HG03558 (cell line): ENCODE data around the gene HSFX4.
"Not testable (repeated sequence)": the region's sequence is repeated elsewhere in the genome, so short reads cannot be mapped to it uniquely, and the experiment has no call there.

ENCODE experiments used
- ATAC-seq: cut with Tn5 transposase; IDR thresholded peaks from one replicate; pipeline ENCODE4 v1.9.1; 2021; ENCODE audit warnings: moderate number of reproducible peaks; ENCODE audit not compliant: unreplicated experiment; ENCODE audit errors: extremely low read depth

Gene HSFX4, protein sequence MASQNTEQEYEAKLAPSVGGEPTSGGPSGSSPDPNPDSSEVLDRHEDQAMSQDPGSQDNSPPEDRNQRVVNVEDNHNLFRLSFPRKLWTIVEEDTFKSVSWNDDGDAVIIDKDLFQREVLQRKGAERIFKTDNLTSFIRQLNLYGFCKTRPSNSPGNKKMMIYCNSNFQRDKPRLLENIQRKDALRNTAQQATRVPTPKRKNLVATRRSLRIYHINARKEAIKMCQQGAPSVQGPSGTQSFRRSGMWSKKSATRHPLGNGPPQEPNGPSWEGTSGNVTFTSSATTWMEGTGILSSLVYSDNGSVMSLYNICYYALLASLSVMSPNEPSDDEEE

DNA sequence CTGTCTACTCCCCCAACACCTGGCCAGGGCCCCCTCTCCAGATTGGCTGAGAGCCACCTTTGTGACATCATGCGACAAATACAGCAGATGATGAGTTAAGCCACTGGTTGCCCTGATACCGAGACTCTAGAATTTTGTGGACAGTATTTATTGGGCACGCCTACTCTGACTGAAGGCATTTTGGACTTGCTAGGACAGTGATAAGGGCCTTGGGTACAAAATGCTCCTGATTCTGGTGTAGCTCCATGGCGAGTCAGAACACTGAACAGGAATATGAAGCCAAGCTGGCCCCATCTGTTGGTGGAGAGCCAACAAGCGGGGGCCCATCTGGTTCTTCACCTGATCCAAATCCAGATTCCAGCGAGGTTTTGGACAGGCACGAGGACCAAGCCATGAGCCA is at the start of gene HSFX4:
Gene HSFX4, plus strand, starts transcription at position 174 of the 400 bp plus-strand sequence. Its CDS starts 72 bp downstream, at position 246.
- not testable (repeated sequence) for ATAC-seq

DNA sequence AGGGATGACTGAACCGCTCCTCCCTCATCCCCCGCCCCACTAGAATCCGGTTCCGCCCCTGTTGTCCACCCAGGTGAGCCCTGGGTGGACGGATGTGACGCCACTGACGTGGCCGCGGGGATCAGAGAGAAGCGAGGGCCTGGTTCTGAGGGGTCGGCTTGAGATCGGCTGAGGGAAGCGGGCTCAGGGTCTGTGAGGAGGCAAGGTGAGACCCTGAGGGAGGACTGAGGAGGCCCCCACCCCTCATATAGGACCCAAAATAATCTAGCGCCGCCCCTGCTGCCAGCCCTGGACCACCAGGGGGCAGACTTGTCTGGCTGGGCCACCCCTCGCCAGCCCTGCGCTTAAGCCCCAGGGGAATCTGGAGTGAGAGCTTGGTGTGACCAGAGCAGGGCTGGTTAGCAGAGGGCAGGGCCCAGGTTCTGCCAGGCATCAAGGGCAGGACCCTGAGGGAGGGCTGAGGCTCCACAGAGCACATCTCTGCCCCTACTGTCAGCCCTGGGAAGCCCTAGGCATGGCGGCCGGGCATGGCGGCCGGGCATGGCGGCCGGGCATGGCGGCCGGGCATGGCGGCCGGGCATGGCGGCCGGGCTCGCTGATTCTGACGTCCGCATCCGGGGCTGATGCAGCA is 48.2 kb upstream of the HSFX4 start, which contains the start of gene MAGEA8:
Gene MAGEA8, plus strand, starts transcription at position 103 of the 631 bp plus-strand sequence. CDS start 3,090 bp downstream, outside the sequence.
- no peak for ATAC-seq

DNA sequence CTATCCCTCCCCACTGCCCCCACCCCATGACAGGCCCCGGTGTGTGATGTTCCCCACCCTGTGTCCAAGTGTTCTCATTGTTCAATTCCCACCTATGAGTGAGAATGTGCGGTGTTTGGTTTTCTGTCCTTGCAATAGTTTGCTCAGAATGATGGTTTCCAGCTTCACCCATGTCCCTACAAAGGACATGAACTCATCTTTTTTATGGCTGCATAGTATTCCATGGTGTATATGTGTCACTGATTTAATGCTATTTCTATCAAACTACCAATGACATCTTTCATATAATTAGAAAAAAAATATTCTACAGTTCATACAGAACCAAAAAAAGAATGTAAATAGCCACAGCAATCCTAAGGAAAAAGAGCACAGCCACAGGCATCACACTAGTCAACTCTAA is 38.5 kb upstream of the HSFX4 start:
- not testable (repeated sequence) for ATAC-seq

DNA sequence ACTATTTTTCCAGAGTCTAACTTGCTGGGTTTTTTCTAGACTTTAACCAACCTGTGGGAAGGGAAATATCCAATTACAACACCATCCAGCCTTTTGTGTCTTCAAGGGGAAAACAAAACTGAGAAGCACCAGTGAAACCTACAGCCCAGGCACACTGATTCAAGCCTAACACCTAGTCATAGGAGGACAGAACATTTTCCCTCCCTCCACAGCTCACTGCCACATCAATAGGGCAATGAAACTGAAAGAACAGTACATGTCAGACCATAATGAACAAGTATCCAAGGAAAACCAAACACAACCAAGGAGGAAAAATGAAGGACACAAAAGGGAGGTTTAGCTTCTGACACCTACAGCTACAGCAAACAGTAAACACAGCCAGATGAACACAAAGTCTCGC is 30.8 kb upstream of the HSFX4 start:
- no peak for ATAC-seq

DNA sequence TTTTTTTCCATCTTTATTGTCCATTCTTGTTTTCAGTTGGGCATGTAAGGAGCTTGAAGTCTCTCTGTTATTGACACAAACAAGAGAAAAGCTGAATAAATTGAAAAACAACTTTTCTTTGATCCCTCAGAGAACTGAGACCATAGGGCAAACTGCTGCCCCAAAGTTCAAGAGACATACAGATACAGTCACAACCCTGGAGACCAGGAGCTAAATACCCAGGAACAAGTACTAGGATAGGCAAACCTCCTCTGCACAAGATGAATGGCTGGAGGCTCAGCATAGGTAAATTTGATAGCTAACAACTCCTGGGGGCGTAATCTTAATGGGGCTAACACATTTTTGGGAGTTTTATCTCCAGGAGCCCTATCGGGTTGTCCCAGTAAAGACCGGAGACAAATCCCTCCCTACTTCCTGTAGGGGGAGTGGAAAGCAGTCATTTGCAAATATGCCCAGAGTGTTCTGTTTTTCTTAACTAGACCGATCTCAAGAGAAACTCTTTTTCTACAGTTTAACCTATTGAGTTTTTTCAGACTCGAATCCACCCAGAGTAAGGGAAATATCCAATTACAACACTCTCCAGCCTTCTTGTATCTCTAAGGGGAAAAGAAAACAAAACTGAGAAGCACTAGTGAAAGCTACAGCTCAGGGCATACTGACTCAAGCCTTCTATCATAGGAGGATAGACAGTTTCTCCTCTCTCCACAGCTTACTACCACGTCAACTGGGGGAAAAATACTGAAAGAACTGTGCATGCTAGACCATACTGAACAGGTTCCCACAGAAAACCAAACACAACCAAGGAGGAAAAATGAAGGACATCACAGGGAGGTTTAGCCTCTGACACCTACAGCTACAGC is 25.3 kb upstream of the HSFX4 start:
- ATAC-seq: peak; percentile 46

DNA sequence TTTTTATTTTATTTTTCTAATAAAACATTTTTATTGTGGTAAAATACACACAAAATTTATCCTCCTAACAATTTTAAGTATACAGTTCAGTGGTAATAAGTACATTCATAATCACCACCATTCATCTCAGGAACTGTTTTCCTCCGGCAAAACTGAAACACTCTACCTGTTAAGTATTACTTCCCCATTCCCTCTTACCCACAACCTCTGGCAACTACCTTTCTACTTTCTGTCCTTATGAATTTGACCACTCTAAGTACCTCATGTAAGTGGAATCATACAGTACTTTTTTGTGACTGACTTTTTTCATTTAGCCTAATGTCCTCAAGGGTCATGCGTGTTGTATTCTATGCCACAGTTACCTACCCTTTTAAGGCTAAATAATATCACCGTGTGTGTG is 21.1 kb upstream of the HSFX4 start:
- peak; percentile 35 for ATAC-seq

DNA sequence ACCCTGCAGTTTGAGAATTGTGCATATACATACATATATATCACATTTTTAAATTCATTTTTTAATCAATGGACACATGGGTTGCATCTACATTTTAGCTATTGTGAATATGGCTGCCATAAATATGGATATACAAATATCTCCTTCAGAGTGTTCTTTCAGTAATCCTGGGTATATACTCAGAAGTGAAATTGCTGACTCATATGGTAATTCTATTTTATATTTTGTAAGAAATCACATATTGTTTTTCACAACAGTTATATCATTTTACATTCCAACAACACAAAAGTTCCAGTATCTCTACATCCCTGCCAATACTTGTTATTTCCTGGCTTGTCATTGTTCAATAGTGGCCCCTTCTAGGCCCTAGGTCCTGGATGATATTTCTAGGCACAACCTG is 20.6 kb upstream of the HSFX4 start:
- ATAC-seq: no peak

DNA sequence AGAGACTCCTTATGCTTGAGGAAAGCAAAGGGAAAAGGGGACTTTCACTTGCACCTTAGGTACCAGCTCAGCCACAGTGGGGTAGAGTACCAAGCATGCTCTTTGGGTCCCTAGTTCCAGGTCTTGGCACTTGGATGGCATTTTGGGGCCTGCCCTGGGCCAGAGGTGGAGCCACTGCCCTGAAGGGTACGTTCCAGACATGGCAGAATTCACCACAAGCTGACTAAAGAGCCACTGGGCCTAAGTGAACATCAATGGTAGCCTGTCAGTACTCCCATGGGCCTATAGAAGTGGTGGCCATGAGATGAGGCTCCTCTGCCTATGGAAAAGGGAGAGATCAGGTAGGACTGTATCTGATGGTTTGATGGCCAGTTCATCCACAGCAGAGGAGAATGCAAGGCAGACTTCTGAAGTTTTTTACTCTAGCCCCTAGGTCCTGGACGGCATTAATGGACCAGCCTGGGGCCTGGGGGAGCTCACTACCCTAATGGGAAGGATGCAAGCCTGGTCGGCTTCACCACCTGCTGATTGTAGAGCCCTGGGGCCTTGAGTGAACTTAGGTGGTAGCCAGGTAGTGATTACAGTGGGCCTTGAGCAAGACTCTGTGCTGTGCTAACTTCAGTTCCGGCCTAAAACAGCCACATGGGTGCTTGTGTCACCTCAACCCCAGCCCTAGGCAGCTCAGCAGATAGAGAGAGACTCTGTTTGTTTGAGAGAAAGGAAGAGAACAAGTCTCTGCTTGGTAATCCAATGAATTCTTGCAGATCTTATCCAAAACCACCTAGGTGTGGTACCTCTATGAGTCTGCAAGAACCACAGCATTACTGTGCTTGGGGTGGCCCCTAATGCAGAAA is 19.8 kb upstream of the HSFX4 start:
- ATAC-seq: no peak

DNA sequence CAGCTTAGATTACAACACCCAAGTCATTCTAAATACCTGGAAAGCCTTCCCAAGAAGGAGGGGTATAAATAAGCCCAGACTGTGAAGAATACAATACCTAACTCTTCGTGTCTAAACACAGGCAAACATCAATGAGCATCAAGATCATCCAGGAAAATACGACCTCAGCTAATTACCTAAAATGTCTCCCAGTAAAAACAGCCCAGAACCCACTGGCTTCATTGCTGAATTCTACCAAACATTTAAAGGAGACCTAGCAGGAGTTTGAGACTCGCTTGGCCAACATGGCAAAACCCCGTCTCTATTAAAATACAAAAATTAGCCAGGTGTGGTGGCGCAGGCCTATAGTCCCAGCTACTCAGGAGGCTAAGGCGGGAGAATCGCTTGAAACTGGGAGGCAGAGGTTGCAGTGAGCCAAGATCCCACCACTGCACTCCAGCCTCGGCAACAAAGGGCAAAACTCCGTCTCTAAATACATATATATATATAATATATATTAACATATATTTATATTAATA is 19.1 kb upstream of the HSFX4 start:
- no peak for ATAC-seq

DNA sequence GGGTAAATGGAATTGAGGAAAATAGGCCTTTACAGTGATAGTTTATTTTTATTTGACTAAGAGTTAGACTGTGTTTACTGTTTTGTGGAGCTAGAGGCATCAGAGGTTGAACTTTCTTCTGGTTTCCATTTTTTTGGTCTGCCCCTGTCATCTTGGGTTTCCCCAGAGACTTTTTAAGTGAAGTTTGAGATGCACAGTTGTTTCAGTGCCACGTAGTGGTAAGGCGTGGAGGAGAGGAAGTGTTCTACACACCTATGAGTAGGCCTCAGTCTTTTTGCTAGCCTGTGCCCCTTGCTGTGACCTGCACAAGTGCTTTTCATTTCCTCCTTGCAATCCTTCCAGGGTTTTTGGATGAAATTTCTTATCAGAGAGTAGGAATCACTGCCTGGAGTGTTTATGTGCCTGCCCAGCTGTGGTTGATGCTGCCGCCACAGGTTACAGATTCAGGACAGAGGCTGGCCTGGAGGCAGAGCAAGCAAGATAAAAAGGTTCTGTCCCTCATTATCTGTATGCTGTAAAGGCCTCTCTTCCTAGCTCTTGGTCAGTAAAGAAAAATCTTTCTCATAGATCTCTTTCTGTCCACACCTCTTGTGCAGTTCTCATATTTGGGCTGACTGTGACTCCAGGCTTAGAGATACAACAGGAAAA is 12.5 kb upstream of the HSFX4 start:
- ATAC-seq: peak; percentile 58

DNA sequence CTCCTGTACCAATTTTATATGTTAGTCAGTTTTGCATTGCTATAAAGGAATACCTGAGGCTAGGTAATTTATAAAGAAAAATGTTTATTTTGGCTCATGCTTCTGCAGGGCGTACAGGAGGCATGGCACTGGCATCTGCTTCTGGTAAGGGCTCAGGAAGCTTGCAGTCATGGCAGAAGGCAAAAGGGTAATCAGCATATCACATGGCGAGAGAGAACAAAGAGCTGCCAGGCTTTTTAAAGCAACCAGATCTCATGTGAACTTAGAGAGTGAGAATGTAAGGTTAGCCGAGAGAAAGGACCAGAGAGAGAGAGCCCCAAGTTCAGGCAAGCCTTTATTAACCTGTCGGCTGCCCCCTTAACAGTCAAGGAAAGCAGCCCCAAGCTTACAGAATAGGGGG is 5.5 kb upstream of the HSFX4 start:
- ATAC-seq: not testable (repeated sequence)

DNA sequence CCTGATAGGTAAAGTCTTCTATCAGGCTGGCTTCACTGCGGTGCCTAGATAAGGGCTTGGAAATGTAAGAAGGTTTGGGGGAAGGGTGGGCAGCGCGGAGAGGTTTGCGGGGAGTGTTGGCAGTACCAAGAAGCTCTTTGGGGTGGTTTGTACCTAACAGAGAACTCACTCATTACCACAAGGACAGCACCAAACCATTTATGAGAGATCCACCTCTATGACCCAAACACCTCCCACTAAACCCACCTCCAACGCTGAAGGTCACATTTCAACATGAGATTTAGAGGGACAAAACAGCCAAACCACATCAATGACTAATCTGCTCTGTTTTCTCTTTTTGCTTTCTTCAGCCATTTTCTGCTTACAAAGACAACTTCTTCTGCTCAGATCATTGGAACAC is 4.9 kb upstream of the HSFX4 start:
- ATAC-seq: not testable (repeated sequence)

DNA sequence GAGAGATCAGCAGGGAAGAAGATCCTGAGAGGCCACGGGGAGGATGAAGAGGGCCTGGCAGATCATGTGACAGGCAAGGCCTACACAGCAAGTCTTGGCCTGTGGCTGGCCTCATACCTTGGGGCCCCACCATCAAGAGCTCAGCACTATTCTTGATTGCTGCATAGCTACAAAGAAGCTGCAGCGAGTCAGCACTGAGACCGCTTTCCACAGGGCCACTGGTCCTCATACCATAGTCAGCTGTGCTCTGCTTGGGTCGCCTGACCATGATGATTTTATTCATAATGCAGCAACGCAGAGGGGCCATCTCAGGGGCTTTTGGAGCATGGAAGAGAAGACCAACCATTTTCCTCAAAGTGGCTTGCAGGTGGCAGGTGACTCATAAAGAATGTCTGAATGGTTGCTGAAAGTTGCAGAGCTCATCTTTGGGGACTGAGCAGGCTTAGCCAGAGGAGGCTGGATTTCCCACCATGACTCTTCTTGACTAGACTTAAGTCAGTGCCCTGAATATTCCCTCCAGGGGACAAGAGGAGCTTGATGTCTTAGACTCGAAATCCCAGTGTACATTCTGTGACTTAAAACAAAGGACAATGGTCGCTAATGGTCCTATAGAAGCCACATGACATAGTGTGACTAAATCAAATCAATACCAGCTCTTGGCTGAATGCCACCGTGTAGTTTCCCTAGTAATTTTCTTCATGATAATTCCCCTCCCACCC is 2.0 kb upstream of the HSFX4 start:
- not testable (repeated sequence) for ATAC-seq

DNA sequence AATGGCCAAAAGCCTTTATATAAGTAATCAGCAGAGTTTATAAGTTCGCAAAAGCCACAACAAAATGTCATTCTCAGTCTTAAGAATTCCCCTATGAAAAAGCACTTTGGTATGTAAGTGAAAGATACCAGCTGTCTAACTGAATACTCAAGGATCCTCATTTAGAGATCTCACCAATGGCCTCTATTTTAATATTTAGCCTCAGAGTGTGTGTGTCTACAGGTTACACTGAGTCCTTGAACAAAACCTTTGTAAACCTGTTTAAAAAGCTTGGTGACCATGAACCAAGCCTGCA is 1.5 kb upstream of the HSFX4 start:
- ATAC-seq: not testable (repeated sequence)

DNA sequence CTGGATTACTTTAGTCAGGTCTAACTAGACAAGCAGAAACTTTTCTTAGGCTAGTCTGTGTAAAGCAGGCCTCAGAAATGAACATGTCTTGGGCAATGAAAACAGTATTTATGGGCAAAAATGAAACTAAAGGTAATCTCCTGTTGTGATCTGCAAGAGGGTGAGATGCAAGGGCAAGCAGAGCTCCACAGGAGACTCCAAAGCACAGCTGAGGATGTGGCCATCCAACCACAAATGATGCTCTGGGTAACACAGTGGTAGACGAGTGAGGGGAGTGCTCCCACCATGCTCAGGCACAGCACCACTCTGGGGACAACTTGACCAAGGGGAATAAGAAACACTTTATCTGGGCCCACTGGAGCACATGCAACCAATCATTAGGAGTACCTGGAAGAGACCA is 738 bp upstream of the HSFX4 start:
- not testable (repeated sequence) for ATAC-seq

DNA sequence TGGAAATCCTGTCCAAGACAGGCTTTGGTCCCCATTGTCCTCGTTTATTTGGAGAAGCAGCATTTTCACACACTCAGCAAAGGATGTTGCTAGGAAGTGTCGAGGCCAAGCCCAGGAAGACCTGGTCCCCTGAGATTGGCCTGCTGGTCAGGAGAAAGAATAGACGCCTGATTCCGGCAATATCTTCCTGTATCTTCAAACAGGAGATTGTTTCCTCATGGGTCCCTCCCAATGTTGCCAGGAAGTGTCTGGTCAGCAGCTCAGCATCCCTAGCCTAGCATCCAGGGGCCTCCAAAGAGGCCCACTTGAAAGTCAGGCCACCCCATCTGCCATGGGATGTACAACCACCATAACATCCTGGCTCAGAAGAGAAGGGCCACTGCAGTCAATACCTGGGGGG is 2.0 kb downstream of the HSFX4 start:
- not testable (repeated sequence) for ATAC-seq

DNA sequence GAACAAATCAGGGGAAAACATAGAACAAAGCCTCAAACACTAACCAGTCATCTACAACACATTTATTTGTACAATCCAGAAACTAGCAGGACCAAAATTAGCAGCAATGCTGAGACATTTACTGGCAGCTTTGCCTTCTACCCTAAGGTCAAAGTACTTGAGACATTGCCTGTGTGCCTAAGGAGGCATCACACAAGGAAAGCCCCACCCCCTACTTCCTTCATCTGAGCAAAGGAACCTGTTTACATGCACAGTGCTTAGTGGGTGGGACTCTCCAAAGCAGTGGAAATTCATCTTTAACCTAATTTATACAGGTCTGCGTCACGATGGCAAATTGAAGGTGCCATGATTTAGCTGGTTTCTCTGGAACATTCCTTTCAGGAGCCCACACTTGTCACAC is 2.8 kb downstream of the HSFX4 start:
- ATAC-seq: not testable (repeated sequence)

DNA sequence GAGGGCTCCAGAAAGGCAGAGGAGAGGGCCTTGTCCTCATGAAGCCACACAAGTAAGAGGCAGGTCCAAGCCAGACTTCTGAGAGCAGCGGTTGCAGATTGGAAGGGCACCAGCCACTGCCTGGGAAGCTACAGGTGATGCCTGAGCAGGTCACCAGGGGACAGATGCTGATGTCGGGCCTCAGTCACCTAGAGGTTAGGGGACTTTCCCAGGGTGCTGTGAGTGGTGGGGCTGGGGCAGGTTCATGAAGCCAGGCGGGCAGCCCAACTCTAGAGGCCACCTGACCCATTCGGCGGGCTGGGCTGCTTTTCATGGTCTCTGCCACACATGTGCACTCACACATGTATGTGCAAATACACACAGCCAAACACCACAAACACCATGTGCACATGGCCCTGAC is 3.6 kb downstream of the HSFX4 start:
- ATAC-seq: not testable (repeated sequence)

DNA sequence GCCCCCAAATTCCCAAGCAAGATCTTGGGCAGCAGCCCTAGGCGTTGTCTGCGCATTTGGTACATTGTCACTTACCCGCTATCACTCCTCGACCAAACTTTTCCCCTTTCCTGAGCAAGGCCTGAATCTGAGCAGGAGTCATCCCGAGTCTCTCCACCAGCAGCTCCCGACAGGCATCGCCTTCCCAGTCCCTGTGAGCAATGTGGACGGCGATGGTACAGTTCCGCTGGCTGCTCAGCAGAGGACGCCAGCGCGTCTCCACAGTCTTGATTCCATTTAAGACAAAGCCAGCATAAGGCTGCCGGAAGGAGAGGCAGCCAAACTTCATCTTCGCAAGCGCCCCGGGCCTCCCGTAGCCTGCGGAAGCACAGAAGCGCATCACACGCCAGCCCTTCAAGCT is 4.2 kb downstream of the HSFX4 start:
- not testable (repeated sequence) for ATAC-seq
